ENCODE measurements around the gene UPF1.

UPF1 gene

GRCh38 chr19:18878858-18879578, 47.3 kb downstream of the UPF1 start:
- DNase-seq: no peak

- DNase-seq: peak; percentile 52
Measured at GRCh38 chr19:18879579-18880373, 48.0 kb downstream of the UPF1 start.

- no peak for DNase-seq
Measured at GRCh38 chr19:18881491-18881890, 49.7 kb downstream of the UPF1 start.

GRCh38 chr19:18883526-18884304, 52.0 kb downstream of the UPF1 start:
- DNase-seq: no peak

GRCh38 chr19:18886972-18887371, 55.2 kb downstream of the UPF1 start:
- DNase-seq: no peak

- no peak for DNase-seq
Measured at GRCh38 chr19:18889949-18890745, 58.4 kb downstream of the UPF1 start.

- no peak for DNase-seq
Measured at GRCh38 chr19:18893587-18894253, 62.0 kb downstream of the UPF1 start.

- DNase-seq: peak; percentile 90
Measured at GRCh38 chr19:18894254-18895037, 62.7 kb downstream of the UPF1 start.

GRCh38 chr19:18895038-18895823, 63.5 kb downstream of the UPF1 start:
- peak; percentile 85 for DNase-seq

- DNase-seq: peak; percentile 66
Measured at GRCh38 chr19:18895824-18896341, 64.1 kb downstream of the UPF1 start, which contains the start of gene CERS1. CERS1 (minus strand) TSS chr19:18896158; CDS start chr19:18896072, 86 bp downstream.

- peak; percentile 13 for DNase-seq
Measured at GRCh38 chr19:18896421-18896841, 64.7 kb downstream of the UPF1 start.

GRCh38 chr19:18897094-18898029, 65.6 kb downstream of the UPF1 start:
- no peak for DNase-seq

GRCh38 chr19:18898081-18898606, 66.4 kb downstream of the UPF1 start:
- DNase-seq: no peak

- no peak for DNase-seq
Measured at GRCh38 chr19:18898607-18899408, 67.0 kb downstream of the UPF1 start.

- no peak for DNase-seq
Measured at GRCh38 chr19:18899624-18900560, 68.1 kb downstream of the UPF1 start.

GRCh38 chr19:18900700-18901481, 69.1 kb downstream of the UPF1 start:
- no peak for DNase-seq
